K562 (cell line): ENCODE data around the gene GAS2L1. TPM values are rescaled to one million over a fixed set of nuclear protein-coding genes. Genes with fewer than 3 reads are reported as not detected.
A peak's percentile ranks its signal among the peaks of the same experiment; 100 is the strongest.

Source experiments
- BMI1 ChIP-seq: fragments of 150-350 bp; IDR thresholded peaks from 2 replicates; pipeline ENCODE4 v1.6.1; 2014; ENCODE audit warnings: low read length
- CLOCK ChIP-seq: fragments of 250-450 bp; sonication (Bioruptor Pico); IDR thresholded peaks from 2 replicates; pipeline ENCODE4 v1.4.0; 2020; ENCODE audit warnings: mild to moderate bottlenecking, moderate library complexity, borderline replicate concordance
- HDAC8 ChIP-seq: fragments of 450-650 bp; IDR thresholded peaks from 2 replicates; pipeline ENCODE4 v1.6.1; 2016; ENCODE audit warnings: mild to moderate bottlenecking, missing genetic modification characterization, moderate library complexity, missing compliant biosample characterization
- MAFK ChIP-seq: IDR thresholded peaks from 2 replicates; pipeline ENCODE4 v1.6.1; 2011; ENCODE audit warnings: low read length, improper control_type of control experiment
- MNT ChIP-seq, 2 experiments: fragments of 450-650 bp; conservative IDR thresholded peaks; 2 replicates each; pipeline ENCODE4 v1.6.1; 2017; ENCODE audit warnings: mild to moderate bottlenecking in 2 of 2, moderate library complexity in 2 of 2
- NONO ChIP-seq, 2 experiments: fragments of 200-400 bp in 1 of 2; fragments of 450-650 bp in 1 of 2; formaldehyde crosslinking in 1 of 2; IDR thresholded peaks; 2 replicates each; pipeline ENCODE4 v1.6.1; 2017; ENCODE audit warnings: low read depth in 2 of 2, mild to moderate bottlenecking in 2 of 2, moderate library complexity in 2 of 2, low read length in 1 of 2
- NR4A1 ChIP-seq, 2 experiments: fragments of 250-450 bp in 1 of 2; fragments of 450-650 bp in 1 of 2; sonication (Bioruptor Pico) in 1 of 2; IDR thresholded peaks; 2 replicates each; pipeline versions ENCODE4 v1.4.0 to v1.6.1; 2016 to 2020; ENCODE audit warnings: mild to moderate bottlenecking in 2 of 2, missing compliant biosample characterization in 1 of 2, missing genetic modification characterization in 1 of 2, moderate library complexity in 1 of 2
- RBM34 ChIP-seq: fragments of 200-400 bp; formaldehyde crosslinking; IDR thresholded peaks from 2 replicates; pipeline ENCODE4 v1.6.1; 2018; ENCODE audit warnings: low read length, borderline replicate concordance; ENCODE audit not compliant: insufficient read depth
- RFX7 ChIP-seq: fragments of 250-450 bp; sonication (Bioruptor Pico); IDR thresholded peaks from 2 replicates; pipeline ENCODE4 v1.5.1; 2021; ENCODE audit warnings: mild to moderate bottlenecking
- ZBTB11 ChIP-seq, 3 experiments: fragments of 200-800 bp in 1 of 3; fragments of 250-450 bp in 1 of 3; fragments of 450-650 bp in 1 of 3; sonication (Bioruptor Pico) in 1 of 3; sonication (Bioruptor generic) in 1 of 3; formaldehyde crosslinking in 1 of 3; IDR thresholded peaks; 2 replicates each; pipeline versions ENCODE4 v1.6.1 to v1.8.0; 2016 to 2022; ENCODE audit warnings: mild to moderate bottlenecking in 2 of 3, missing genetic modification characterization in 2 of 3, missing compliant biosample characterization in 1 of 3, moderate library complexity in 1 of 3
- ZC3H11A ChIP-seq: IDR thresholded peaks from 2 replicates; pipeline ENCODE4 v1.6.1; 2012; ENCODE audit warnings: low read depth, low read length, improper control_type of control experiment
- polyA plus RNA-seq, 8 experiments: library from polyadenylated mRNA; depleted of rRNA in 4 of 8; stranded (reverse) in 5 of 8; unstranded in 3 of 8; fragments of >200 nt; fragmentation: Nextera tagmentation in 2 of 8; fragmentation: Illumina TruSeq in 1 of 8; extraction: Ambion mirVana in 2 of 8; extraction: Trizol in 1 of 8; gene quantifications; 2 replicates each; pipeline versions ENCODE4 v1.2.1 to v1.2.3, GENCODE V29; 2011 to 2014; ENCODE audit warnings: inconsistent platforms in 1 of 8, missing spikeins in 1 of 8
- total RNA-seq, 7 experiments: library from RNA; depleted of rRNA in 6 of 7; stranded (reverse); fragments of >200 nt in 6 of 7; fragmentation: Illumina TruSeq in 2 of 7; extraction: Trizol in 2 of 7; gene quantifications; 2 replicates each; pipeline versions ENCODE4 v1.2.1 to v1.2.3, GENCODE V29; 2011 to 2021; ENCODE audit warnings: low replicate concordance in 1 of 7
- TF ChIP-seq, protein P1 (sequence below): fragments of 250-450 bp; sonication (Bioruptor Pico); IDR thresholded peaks from 2 replicates; pipeline ENCODE4 v1.4.0; 2020; ENCODE audit warnings: mild to moderate bottlenecking
- TF ChIP-seq, protein P2 (sequence below): fragments of 450-650 bp; formaldehyde crosslinking; IDR thresholded peaks from 2 replicates; pipeline ENCODE4 v1.4.0; 2020; ENCODE audit warnings: mild to moderate bottlenecking, moderate library complexity

GAS2L1 gene
- total and polyA plus RNA-seq, 9 of the 15 experiments (the other 6 are each of a cell fraction or from before 2014, with no cell fraction given): 0.56 to 19.7 (median 3.2) TPM

GRCh38 chr22:29267858-29268510, 38.5 kb upstream of the GAS2L1 start, which contains the start of the genes EWSR1 and RHBDD3 (continued):
- TF ChIP-seq RFX7 (no peak), CLOCK (CRISPR knock-in tag) (0 out of 2 replicates have a peak, but pooled peaks have one; percentile 36), BMI1 (no peak), MNT (conservative IDR thresholded peaks at IDR 0.05) (peak; percentile 80 to 82), NR4A1 (CRISPR knock-in tag; IDR thresholded peaks at IDR 0.05) (no peak), NR4A1 (tag; IDR thresholded peaks at IDR 0.05) (no peak; the same call in 1 of the 2 replicates), ZBTB11 (CRISPR knock-in tag; IDR thresholded peaks at IDR 0.05) (0 out of 6 replicates have a peak, but pooled peaks of 1 of the 3 experiments have one; percentile 26), MAFK (peak; percentile 41), HDAC8 (no peak), NONO (IDR thresholded peaks at IDR 0.05; ENCODE audit: low read depth in 2 of 2, low read length in 1 of 2) (peak in 1 of 2 experiments; percentile 99; a peak in 2 of 4 replicates), ZC3H11A (no peak), RBM34 (no peak)
- TF ChIP-seq, protein P1, sequence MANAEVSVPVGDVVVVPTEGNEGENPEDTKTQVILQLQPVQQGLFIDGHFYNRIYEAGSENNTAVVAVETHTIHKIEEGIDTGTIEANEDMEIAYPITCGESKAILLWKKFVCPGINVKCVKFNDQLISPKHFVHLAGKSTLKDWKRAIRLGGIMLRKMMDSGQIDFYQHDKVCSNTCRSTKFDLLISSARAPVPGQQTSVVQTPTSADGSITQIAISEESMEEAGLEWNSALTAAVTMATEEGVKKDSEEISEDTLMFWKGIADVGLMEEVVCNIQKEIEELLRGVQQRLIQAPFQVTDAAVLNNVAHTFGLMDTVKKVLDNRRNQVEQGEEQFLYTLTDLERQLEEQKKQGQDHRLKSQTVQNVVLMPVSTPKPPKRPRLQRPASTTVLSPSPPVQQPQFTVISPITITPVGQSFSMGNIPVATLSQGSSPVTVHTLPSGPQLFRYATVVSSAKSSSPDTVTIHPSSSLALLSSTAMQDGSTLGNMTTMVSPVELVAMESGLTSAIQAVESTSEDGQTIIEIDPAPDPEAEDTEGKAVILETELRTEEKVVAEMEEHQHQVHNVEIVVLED: peak; percentile 19; the same call in 1 of the 2 replicates
- TF ChIP-seq, protein P2, sequence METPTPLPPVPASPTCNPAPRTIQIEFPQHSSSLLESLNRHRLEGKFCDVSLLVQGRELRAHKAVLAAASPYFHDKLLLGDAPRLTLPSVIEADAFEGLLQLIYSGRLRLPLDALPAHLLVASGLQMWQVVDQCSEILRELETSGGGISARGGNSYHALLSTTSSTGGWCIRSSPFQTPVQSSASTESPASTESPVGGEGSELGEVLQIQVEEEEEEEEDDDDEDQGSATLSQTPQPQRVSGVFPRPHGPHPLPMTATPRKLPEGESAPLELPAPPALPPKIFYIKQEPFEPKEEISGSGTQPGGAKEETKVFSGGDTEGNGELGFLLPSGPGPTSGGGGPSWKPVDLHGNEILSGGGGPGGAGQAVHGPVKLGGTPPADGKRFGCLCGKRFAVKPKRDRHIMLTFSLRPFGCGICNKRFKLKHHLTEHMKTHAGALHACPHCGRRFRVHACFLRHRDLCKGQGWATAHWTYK (CRISPR knock-in tag): no peak
